ENCODE data around the gene TULP4. TPM values are rescaled to one million over a fixed set of nuclear protein-coding genes. Genes with fewer than 3 reads are reported as not detected.

The TULP4 gene
- total RNA-seq, 1 donor from 2014 or later = 252 TPM

DNA sequence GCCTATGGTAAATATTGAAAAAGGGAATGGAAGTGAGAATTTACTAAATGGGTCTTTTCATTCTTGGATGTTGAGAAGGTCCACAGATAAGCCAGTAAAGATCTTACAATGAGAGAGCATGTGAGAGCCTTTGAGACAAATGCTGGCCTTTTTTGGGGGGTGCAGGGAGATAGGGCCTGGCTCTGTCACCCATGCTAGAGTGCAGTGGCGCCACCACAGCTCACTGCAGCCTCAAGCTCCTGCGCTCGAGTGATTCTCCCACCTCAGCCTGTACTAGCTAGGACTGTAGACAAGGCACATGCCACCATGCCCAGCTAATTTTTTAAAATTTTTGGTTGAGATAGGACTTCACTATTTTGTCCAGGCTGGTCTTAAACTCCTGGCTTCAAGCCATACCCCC is 184.4 kb downstream of the TULP4 start:
- no peak overlapping the region for H3K27ac ChIP-seq
- Mint-ChIP-seq H3K27me3 (ENCODE audit: insufficient read depth, low read depth) (no peaks in the 10 kb centered on the region), H3K36me3 (peaks cover 24% of the 10 kb centered on the region), H3K4me3 (no peak overlapping the region), H3K9me3 (no peaks in the 10 kb centered on the region), H3K4me1 (no peaks in the 10 kb centered on the region), H3K27ac (no peak overlapping the region)
- no peaks in the 10 kb centered on the region for H3F3A ChIP-seq (ENCODE audit: low read depth)
- peaks cover 10% of the 10 kb centered on the region for H3K4me1 ChIP-seq
- H3K79me2 ChIP-seq (ENCODE audit: low read depth) = no peaks in the 10 kb centered on the region
- H3K27me3 ChIP-seq = no peaks in the 10 kb centered on the region
- no peaks in the 10 kb centered on the region for H3K9me3 ChIP-seq (ENCODE audit: low read depth)
- H3K36me3 ChIP-seq = no peaks in the 10 kb centered on the region
- DNase-seq (ENCODE audit: low spot score) = peak; percentile 29
- no peaks in the 10 kb centered on the region for H4K20me1 ChIP-seq (ENCODE audit: low read depth)
- TF ChIP-seq, protein P1, sequence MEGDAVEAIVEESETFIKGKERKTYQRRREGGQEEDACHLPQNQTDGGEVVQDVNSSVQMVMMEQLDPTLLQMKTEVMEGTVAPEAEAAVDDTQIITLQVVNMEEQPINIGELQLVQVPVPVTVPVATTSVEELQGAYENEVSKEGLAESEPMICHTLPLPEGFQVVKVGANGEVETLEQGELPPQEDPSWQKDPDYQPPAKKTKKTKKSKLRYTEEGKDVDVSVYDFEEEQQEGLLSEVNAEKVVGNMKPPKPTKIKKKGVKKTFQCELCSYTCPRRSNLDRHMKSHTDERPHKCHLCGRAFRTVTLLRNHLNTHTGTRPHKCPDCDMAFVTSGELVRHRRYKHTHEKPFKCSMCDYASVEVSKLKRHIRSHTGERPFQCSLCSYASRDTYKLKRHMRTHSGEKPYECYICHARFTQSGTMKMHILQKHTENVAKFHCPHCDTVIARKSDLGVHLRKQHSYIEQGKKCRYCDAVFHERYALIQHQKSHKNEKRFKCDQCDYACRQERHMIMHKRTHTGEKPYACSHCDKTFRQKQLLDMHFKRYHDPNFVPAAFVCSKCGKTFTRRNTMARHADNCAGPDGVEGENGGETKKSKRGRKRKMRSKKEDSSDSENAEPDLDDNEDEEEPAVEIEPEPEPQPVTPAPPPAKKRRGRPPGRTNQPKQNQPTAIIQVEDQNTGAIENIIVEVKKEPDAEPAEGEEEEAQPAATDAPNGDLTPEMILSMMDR (IDR thresholded peaks at IDR 0.05) = peak; percentile 33
- no peak for TF ChIP-seq EZH2phosphoT487 (IDR thresholded peaks at IDR 0.05)
- TF ChIP-seq EZH2 (IDR thresholded peaks at IDR 0.05) = no peak
- no peak overlapping the region for H2AFZ ChIP-seq (replicated peaks)
- H3K9ac ChIP-seq = no peak overlapping the region
- H3K4me2 ChIP-seq = no peak overlapping the region
- no peak overlapping the region for H3K4me3 ChIP-seq

DNA sequence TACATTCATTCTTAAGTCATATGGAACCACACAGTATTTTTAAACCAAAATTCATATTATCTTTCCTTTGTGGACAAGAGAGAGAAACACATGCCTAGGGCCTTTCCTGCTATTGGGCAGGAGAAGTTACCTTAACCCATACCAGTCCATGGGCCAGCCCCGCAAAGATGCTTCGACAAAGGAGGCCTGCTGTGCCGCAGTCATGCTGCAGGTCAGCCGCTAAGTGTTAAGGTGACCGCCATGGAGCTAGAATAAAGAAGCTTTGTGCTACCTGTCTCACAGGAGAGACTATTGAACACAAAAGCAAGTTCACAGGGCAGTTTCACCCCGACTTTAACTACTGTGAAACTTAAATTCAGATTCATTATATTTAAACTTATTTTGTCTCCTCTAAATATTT is 185.4 kb downstream of the TULP4 start:
- Histone ChIP-seq H3K4me2 (no peak overlapping the region), H3F3A (ENCODE audit: low read depth) (no peaks in the 10 kb centered on the region), H3K4me1 (peaks cover 10% of the 10 kb centered on the region), H3K79me2 (ENCODE audit: low read depth) (no peaks in the 10 kb centered on the region), H3K9me3 (ENCODE audit: low read depth) (no peaks in the 10 kb centered on the region), H2AFZ (replicated peaks) (no peak overlapping the region), H3K4me3 (no peak overlapping the region), H4K20me1 (ENCODE audit: low read depth) (no peaks in the 10 kb centered on the region), H3K27ac (no peak overlapping the region), H3K9ac (no peak overlapping the region), H3K27me3 (no peaks in the 10 kb centered on the region), H3K36me3 (no peaks in the 10 kb centered on the region)
- H3K9me3 Mint-ChIP-seq = no peaks in the 10 kb centered on the region
- peaks cover 19% of the 10 kb centered on the region for H3K36me3 Mint-ChIP-seq
- TF ChIP-seq, protein P1 (IDR thresholded peaks at IDR 0.05) = no peak
- TF ChIP-seq EZH2 (IDR thresholded peaks at IDR 0.05) (no peak), EZH2phosphoT487 (IDR thresholded peaks at IDR 0.05) (no peak)
- no peak overlapping the region for H3K27ac Mint-ChIP-seq
- H3K4me1 Mint-ChIP-seq = no peaks in the 10 kb centered on the region
- DNase-seq (ENCODE audit: low spot score) = peak; percentile 15
- H3K4me3 Mint-ChIP-seq = no peak overlapping the region
- no peaks in the 10 kb centered on the region for H3K27me3 Mint-ChIP-seq (ENCODE audit: insufficient read depth, low read depth)

DNA sequence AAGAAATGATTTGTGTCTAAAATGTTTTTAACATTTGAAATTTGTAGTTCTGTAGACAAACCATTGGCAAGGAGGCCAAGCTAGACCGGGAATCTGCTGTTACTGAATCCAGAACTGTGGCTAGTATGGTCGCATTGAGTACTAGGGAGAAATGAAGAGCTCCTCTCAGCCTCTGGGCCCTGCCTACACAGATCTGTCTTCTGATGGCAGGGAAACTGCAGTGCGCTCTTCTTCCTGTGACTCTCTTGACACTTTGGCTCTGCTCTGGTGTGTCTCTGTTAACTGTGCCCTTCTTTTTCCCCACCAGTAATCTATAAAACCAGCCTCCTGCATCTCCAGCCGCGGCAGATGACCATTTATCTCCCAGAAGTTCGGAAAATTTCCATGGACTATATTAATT is 186.1 kb downstream of the TULP4 start:
- Mint-ChIP-seq H3K27ac (no peak overlapping the region), H3K36me3 (peaks cover 22% of the 10 kb centered on the region), H3K9me3 (no peaks in the 10 kb centered on the region), H3K4me1 (no peaks in the 10 kb centered on the region), H3K27me3 (ENCODE audit: insufficient read depth, low read depth) (no peaks in the 10 kb centered on the region), H3K4me3 (no peak overlapping the region)
- no peaks in the 10 kb centered on the region for H3K27me3 ChIP-seq
- no peak for DNase-seq (ENCODE audit: low spot score)
- H4K20me1 ChIP-seq (ENCODE audit: low read depth) = no peaks in the 10 kb centered on the region
- no peaks in the 10 kb centered on the region for H3K9me3 ChIP-seq (ENCODE audit: low read depth)
- no peak overlapping the region for H3K9ac ChIP-seq
- no peaks in the 10 kb centered on the region for H3K79me2 ChIP-seq (ENCODE audit: low read depth)
- no peak overlapping the region for H3K27ac ChIP-seq
- TF ChIP-seq EZH2phosphoT487 (IDR thresholded peaks at IDR 0.05) = no peak
- H3K36me3 ChIP-seq = no peaks in the 10 kb centered on the region
- H3F3A ChIP-seq (ENCODE audit: low read depth) = no peaks in the 10 kb centered on the region
- H2AFZ ChIP-seq (replicated peaks) = no peak overlapping the region
- H3K4me1 ChIP-seq = peaks cover 10% of the 10 kb centered on the region
- H3K4me3 ChIP-seq = no peak overlapping the region
- no peak overlapping the region for H3K4me2 ChIP-seq

DNA sequence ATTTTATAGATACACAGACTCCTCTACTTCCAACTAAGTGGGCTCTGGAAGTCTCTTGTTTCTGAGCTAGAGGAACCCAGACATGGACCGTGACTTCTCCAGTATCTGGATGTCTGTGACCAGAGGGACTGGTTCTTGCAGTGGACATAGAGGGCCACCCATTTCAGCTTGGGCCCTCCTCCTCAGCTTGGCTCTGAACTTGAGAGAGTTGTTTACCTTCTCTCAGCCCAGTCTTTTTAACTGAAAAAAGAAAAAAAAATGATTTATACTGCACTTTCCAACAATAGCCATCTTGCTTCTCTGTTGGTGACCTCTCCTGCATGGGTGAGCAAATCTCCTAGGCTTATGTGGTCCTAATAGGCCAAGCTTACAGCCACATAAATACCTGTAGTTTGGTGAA is 187.3 kb downstream of the TULP4 start:
- H3K4me1 Mint-ChIP-seq = no peaks in the 10 kb centered on the region
- no peaks in the 10 kb centered on the region for H3K27me3 ChIP-seq
- no peaks in the 10 kb centered on the region for H3K27me3 Mint-ChIP-seq (ENCODE audit: insufficient read depth, low read depth)
- TF ChIP-seq EZH2 (IDR thresholded peaks at IDR 0.05) (no peak), EZH2phosphoT487 (IDR thresholded peaks at IDR 0.05) (no peak)
- TF ChIP-seq, protein P1 (IDR thresholded peaks at IDR 0.05) = no peak
- H3K36me3 Mint-ChIP-seq = peaks cover 23% of the 10 kb centered on the region
- H3K4me3 Mint-ChIP-seq = no peak overlapping the region
- peaks cover 10% of the 10 kb centered on the region for H3K4me1 ChIP-seq
- no peaks in the 10 kb centered on the region for H3K36me3 ChIP-seq
- no peak overlapping the region for H3K27ac Mint-ChIP-seq
- no peaks in the 10 kb centered on the region for H3K9me3 ChIP-seq (ENCODE audit: low read depth)
- H3F3A ChIP-seq (ENCODE audit: low read depth) = no peaks in the 10 kb centered on the region
- H2AFZ ChIP-seq (replicated peaks) = no peak overlapping the region
- H3K4me3 ChIP-seq = no peak overlapping the region
- no peaks in the 10 kb centered on the region for H4K20me1 ChIP-seq (ENCODE audit: low read depth)
- H3K4me2 ChIP-seq = no peak overlapping the region
- no peaks in the 10 kb centered on the region for H3K9me3 Mint-ChIP-seq
- H3K9ac ChIP-seq = no peak overlapping the region
- H3K27ac ChIP-seq = no peak overlapping the region
- H3K79me2 ChIP-seq (ENCODE audit: low read depth) = no peaks in the 10 kb centered on the region
- DNase-seq (ENCODE audit: low spot score) = no peak

All from neural progenitor cell (in vitro differentiated cells).